Mucosa of gallbladder (tissue), 1 donor: ENCODE results near the gene JSRP1. TPM values are rescaled to one million over a fixed set of nuclear protein-coding genes. Genes with fewer than 3 reads are reported as not detected.

Source experiments
- DNase-seq: peaks from one replicate; pipeline ENCODE4 v3.0.0-alpha.2; 2020; ENCODE audit warnings: low spot score
- total RNA-seq: library from RNA; stranded (reverse); gene quantifications from one replicate; pipeline ENCODE4 v1.2.1, GENCODE V29; 2021
- donor health status: DM: no; HTN: no; CAD: no.

The JSRP1 gene
- 0.17 TPM for total RNA-seq

DNA sequence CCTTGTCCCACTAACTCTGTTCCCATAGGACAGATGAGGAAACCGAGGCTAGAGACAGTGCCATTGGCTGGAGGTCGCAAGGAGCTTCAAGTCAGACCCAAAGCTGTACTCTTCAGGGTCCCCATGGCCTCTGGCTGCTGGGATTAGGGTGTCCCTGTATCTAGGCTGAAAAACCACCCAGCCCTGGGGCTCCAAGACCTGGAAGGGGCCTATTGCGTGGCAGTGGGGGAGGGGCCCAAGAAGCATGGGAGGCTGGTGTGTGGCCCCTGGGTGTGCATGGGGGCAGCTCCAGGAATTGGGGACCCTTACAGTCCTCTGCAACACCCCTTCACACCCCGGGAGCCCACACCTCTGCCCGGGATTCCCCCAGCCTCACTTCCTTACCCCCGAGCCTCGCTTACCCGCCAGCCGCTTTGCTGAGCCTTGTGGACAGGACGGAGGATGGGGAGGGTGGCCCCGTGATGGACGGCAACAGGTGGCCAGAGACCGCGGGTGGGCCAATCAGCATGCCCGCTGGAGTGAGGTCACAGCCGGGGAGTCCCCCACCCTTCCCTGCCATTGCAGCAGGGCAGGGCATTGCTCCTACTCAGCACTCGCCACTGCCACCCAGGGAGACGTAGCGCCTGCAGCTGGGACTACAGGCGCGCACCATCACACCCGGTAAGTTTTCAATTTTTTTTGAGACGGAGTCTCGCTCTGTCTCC lies at the start of gene JSRP1:
JSRP1 (minus strand) TSS at position 436 of the 704 bp plus-strand sequence. CDS start 1,103 bp downstream, outside the sequence.
- DNase-seq, result no peak

DNA sequence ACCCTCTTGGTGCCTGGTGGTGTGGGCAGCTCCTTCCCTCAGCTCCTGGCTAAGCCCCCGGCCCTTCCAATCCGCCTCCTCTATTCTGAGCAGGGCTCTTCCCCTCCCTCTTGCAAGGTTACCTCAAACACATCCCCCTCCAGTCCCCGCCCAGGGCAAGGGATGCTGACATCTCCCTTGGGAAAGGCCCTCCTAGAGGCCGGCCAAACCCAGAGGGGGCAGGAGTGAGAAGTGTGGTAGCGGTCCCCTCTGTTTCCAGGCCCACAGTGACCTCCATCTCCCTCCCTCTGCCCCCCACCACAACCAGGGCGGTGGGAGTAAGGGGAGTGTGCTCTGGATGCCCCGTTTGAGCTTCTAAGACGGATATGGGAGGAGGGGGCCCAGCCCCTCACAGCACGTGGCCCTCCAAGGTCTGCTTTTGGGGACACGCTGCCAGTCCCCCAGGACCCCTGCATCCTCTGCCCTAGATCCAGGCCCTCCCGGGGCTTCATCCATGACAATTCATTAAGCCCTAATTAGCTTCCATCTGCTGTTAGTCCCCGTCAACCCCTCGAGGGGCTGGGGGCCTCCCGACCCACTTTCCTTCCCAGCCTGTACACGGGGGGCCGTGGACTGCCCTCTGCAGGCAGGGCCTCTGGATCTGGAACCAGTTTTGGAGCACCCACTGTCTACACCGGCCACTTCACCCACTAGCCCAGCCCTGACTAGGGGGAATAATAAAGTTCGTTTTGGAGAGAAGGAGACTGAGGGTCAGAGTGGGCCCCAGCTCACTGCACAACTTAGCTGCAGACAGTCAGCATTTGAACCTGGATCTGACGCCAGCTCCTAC lies 49.4 kb upstream of the JSRP1 start:
- no peak for DNase-seq

DNA sequence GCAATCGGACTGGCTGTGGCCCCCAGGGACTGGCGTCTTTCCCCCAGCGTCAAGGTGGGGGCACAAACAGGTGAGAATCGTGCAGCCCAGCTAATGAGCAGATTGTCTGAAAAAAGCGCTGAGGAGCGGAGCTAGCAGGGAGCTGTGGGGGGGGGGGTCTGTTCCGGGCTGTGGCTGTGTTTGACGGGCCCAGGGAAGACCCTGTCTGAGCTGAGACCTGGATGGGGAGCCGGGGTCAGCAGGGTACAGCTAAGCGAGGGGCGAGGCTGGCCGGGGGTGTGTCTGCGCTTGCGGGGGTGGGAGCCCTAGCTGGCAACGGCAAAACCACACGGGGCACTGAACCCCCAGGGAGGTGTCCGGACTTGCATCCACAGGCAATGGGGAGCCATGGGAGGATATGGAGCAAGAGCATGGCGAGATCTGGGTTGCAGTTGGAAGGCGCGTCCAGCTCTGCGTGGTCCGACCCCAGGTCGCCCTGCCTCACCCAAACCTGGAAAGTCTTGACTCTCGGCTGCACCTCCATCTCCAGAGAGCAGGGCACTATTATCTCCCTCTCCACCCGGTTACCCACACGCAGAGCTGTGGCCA lies 47.1 kb upstream of the JSRP1 start:
- no peak for DNase-seq

DNA sequence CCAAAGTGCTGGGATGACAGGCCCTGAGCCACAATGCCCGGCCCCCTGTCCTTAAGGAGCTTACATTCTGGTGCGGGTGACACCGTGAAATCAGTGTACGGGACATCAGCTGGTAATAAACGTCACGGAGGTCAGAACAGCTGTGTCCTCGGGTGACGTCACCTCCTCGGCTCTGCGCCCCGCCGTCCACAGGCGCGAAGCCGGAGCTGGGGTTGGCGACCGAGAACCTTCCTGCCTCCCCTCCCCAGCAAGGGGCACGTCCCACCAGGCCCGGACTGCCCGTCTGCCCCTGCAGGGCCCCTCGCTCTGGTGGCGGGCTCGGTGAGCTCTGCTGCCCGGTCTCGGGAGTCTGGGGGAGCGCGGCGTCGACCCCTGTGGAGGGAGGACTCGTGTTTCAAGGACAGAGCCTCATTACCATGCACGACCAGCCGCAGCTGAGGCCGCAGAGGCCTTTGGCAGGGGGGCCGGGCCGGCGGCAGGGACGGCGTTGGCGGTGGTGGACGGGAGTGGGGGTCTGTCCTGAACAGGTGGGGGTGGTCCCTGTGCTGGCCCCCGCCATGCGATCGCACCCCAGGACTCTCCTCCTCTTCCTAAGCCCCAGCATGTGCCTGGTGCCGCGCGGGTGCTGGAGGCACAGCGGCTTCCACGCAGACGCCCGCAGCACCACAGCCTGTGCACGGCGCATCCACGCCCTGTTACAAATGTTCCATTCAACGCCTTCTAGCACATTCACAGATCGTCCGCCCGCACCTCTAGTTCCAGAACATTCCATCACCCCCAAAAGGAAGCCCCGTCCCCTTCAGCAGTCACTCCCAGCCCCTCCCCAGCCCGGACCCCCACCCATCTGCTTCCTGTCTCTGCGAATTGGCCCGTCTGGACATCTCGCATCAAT lies 46.3 kb upstream of the JSRP1 start:
- peak; percentile 26 for DNase-seq

DNA sequence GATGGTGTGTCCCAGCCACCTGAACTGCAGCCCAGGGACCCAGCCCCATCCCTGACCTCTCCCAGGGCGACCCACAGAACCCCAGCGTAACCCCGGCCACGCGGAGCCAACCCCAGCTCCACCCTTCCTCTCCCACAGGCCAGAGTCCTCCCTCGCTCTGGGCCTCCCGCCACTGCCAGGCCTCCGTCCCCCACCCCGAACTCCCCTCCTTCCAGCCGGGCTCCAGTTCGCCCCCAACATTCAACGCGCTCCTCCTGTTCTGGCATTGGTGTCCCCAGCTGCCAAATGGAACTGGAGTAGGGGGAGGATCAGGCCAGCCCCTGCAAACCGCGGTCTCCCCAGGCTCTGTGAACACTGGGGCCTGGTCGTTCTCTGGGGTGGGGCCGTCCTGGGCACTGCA lies 44.3 kb upstream of the JSRP1 start:
- no peak for DNase-seq

DNA sequence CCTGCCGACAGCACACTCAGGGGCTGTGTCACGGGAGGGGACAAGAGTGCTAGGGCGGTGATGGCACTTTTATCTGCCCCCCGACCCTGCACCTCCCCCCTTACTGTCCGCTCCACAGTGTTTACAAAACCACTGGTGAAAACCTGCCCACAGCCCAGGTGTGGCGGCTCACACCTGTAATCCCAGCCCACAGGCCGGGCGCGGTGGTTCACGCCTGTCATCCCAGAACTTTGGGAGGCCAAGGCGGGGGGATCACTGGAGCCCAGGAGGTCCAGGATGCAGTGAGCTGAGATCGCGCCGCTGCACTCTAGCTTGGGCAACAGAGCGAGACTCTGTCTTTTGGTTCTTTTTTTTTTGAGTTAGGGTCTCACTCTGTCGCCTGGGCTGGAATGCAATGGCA lies 39.9 kb upstream of the JSRP1 start:
- no peak for DNase-seq

DNA sequence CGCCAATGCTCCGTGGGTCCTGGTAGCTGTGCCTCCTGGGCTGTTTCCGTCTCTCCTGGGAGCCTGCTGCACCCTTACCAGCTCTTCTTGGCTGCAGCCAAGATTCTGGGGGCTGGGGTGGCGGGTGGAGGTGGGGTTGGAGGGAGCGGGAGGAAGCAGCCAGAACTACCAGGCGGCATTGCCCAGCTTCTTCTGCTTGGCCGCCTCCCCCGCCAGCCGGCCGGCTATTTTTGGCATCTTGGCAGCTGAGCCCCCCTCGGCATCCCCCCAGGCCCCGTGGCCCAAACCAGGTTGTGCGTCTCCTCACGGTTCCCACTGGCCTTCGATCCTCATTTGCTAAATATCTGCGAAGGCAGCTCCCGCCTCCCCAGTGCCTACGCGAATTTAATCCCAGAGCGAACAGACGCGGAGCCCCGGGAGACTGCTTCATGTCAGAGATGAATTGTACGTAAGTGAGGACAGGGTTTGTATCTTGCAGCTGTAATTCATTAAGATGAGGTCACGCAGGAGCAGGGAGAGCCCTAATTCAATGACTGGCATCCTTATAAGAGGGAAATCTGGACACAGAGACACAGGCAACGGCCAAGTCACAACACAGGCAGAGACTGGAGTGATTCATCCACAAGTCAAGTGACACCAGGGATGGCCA lies 38.6 kb upstream of the JSRP1 start:
- DNase-seq, result no peak

GRCh38 chr19:2291185-2291751 lies 35.1 kb upstream of the JSRP1 start:
- no peak for DNase-seq

DNA sequence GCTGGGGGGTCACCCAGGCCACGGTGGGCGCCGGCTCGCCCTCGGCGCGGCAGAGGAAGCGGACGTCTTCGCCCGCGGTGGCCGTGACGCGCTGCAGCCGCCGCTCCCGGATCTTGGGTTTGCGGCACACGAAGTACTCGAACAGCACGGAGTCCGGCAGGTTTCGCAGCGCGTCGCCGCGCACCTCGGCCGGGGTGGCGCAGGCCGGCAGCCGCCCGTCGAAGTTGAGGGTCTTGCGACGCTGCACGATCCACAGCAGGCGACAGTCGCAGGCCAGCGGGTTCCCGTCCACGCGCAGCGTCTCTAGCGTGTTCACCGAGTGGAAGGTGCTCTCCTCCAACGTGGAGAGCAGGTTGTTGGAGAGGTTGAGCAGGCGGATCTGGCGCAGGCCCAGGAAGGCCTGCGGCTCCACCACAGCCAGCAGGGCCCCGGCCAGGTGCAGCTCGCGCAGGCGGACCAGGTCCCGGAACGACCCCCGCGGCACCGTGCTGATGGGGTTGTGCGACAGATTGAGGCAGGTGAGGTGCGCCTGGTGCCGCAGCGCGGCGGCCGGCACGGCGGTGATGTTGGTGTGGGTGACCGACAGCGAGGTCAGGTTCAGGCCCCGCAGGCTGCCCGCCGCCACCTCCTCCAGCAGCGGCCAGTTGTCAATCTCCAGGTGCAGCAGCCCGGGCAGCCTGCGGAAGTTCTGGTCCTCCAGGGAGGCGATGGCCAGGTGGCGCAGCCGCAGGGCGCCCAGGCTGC lies 34.4 kb upstream of the JSRP1 start:
- DNase-seq, result no peak

GRCh38 chr19:2289714-2290435 lies 33.7 kb upstream of the JSRP1 start:
- DNase-seq, result no peak

- no peak for DNase-seq
Measured at GRCh38 chr19:2288818-2289713, 32.8 kb upstream of the JSRP1 start.

DNA sequence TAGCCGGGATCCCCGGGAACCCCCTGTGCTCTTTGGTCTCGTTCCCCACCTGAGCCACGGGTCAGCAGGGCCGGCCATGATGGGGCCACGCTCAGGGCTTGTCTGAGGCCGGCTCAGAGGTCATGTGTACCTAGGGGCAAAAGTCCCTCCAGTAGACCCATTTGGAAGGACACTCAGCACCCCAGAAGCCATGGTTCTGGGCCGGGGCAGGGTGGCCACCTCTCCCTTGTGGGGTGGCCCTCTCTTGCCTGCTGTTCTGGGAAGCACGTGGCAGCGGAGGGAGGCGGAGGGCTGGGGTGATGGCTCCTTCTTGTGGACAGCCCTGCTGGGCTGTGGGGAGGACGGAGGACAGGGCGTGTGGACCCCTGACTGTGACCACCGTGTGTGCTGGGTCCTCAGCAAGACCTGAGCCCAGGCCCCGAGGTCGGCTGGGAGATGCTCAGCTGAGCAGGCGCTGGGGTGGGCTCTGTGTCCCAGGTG lies 32.2 kb upstream of the JSRP1 start:
- no peak for DNase-seq

DNA sequence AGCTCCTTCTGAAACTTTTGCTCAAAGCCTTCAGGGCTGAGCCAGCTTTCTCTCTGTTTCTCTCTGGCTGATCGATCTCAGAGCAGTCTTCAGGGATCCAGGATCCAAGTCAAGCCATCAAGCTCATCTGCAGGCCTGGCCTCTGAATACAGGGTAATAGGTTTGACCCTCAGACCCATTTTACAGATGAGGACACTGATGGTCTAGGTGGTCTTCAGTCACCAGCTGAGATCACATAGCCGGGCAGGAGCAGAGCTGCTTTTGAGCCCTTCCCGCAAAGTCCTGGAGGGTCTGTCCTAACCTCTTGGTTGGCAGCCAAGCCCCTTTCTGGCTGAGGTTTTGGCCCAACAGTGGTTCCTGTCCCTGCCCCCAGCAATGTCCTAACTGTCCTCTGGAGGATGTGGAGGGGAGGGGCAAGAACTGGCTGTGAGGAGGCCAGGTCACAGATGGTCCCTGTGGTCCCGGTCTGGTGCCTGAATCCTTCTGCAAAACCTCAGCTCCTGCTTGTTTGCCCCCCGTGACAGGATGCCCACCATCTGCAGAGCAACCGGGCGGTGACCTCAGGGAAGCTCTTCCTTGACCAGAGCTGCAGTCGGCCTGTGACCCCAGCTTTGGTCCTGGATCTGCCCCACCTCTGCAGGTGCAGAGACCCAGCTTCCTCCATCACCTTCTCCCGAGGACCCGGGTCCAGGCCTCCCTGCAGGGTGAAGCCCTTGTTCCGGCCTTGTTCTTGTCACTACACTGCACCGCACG lies 31.5 kb upstream of the JSRP1 start:
- DNase-seq, result no peak

DNA sequence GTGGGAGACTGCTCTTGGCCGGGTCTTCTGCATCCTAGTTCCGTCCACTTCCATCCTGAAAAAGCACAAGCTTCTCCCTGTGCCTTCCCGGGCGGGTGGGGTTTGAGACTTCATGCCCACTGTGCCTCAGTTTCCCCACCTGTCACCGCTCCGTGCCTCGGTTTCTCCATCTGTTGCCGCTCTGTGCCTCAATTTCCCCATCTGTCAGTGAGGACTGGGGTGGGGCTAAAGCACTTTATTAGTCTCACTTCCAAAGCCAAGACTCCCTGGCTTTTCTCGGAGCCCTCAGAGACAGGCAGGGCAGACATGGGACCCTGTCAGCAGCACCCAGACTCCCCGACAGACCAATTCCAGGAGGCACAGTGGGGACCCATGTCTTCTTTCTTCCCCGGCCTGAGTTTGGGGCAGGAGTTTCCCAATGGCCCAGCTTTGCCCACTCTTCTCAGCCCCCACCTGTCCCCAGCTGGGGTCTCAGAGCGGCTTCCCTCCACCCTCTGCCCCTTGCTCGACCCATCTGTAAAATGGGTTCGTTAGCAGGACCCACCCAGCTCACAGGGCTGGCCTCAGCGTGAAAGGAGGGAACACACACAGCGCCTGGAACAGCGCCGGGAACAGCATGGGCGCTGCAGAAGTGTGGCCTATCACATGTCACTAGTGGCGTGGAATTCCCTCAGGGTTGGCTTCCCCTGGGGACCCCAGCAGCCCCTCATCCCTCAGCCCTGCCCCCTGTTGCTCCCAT lies 30.4 kb upstream of the JSRP1 start:
- DNase-seq, result no peak

GRCh38 chr19:2283835-2284507 lies 27.8 kb upstream of the JSRP1 start:
- no peak for DNase-seq

DNA sequence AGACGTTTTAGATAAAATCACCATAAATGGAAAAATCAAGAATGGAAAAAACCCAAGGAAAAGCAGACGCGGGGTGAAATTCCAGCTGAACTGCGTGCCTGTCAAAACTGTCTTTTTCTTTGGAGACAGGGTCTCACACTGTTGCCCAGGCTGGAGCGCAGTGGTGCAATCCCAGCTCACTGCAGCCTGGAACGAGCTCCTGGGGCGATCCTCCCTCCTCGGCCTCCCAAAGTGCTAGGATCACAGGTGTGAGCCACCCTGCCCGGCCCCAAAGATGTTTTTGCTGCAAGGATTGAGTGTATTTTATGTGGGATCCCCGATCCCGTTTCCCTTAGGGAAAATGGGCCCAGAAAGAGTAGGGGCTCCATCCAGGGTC lies 26.6 kb upstream of the JSRP1 start:
- DNase-seq, result no peak
